DOHH2 (cell line): ENCODE data around the gene LPAR1.

Experiments used
- H3F3A ChIP-seq: fragments of 200-600 bp; sonication (generic), shearing (Covaris generic); 2 replicates; pipeline ENCODE4 v1.6.0; 2016; ENCODE audit warnings: antibody characterized with exemption, mild to moderate bottlenecking; ENCODE audit not compliant: control insufficient read depth, insufficient read depth
- H3K27ac ChIP-seq: fragments of 200-600 bp; sonication (generic); 2 replicates; pipeline ENCODE4 v1.5.1; 2014; ENCODE audit warnings: low read depth, mild to moderate bottlenecking, low read length, moderate library complexity
- H3K27me3 ChIP-seq: fragments of 200-600 bp; sonication (generic); 2 replicates; pipeline ENCODE4 v1.6.1; 2014; ENCODE audit warnings: mild to moderate bottlenecking, low read length, mixed read lengths; ENCODE audit not compliant: control insufficient read depth
- H3K36me3 ChIP-seq: fragments of 200-600 bp; sonication (generic); 2 replicates; pipeline ENCODE4 v1.6.1; 2014; ENCODE audit warnings: mild to moderate bottlenecking, low read length, moderate library complexity, mixed read lengths; ENCODE audit not compliant: control insufficient read depth
- H3K4me1 ChIP-seq: fragments of 200-600 bp; sonication (generic); 2 replicates; pipeline ENCODE4 v1.6.1; 2014; ENCODE audit warnings: mild to moderate bottlenecking, low read length, mixed read lengths; ENCODE audit not compliant: control insufficient read depth
- H3K4me2 ChIP-seq: fragments of 200-600 bp; sonication (generic); 2 replicates; pipeline ENCODE4 v1.6.0; 2014; ENCODE audit warnings: mild to moderate bottlenecking, low read length, moderate library complexity
- H3K4me3 ChIP-seq: fragments of 200-600 bp; sonication (generic); 2 replicates; pipeline ENCODE4 v1.5.1; 2014; ENCODE audit warnings: mild to moderate bottlenecking, low read length, mixed read lengths
- H3K79me2 ChIP-seq: fragments of 200-600 bp; sonication (generic); 2 replicates; pipeline ENCODE4 v1.6.1; 2014; ENCODE audit warnings: mild to moderate bottlenecking, low read length, mixed read lengths; ENCODE audit not compliant: control insufficient read depth
- H3K9me2 ChIP-seq: fragments of 200-600 bp; sonication (generic); replicated peaks from 2 replicates; pipeline ENCODE4 v1.6.1; 2014; ENCODE audit warnings: mild to moderate bottlenecking, low read length, mixed read lengths; ENCODE audit not compliant: control insufficient read depth
- H3K9me3 ChIP-seq: fragments of 200-600 bp; sonication (generic); 2 replicates; pipeline ENCODE4 v1.6.1; 2014; ENCODE audit warnings: antibody characterized with exemption, low read length, mixed read lengths; ENCODE audit not compliant: control insufficient read depth, insufficient read depth
- H4K20me1 ChIP-seq: fragments of 200-600 bp; sonication (generic); 2 replicates; pipeline ENCODE4 v1.6.0; 2014; ENCODE audit warnings: low read depth, mild to moderate bottlenecking, antibody characterized with exemption, low read length, moderate library complexity; ENCODE audit not compliant: control insufficient read depth, insufficient read depth
- CTCF ChIP-seq: fragments of 200-600 bp; sonication (generic); IDR thresholded peaks from one replicate; pipeline ENCODE4 v1.5.1; 2014; ENCODE audit warnings: antibody characterized with exemption, mild to moderate bottlenecking, low read depth, low read length; ENCODE audit not compliant: poor library complexity, severe bottlenecking
- EZH2phosphoT487 ChIP-seq: fragments of 200-600 bp; sonication (generic); IDR thresholded peaks from 2 replicates; pipeline ENCODE4 v1.6.1; 2017; ENCODE audit warnings: borderline replicate concordance, mild to moderate bottlenecking, antibody characterized with exemption, low read length, moderate library complexity, mixed read lengths

The LPAR1 gene

DNA sequence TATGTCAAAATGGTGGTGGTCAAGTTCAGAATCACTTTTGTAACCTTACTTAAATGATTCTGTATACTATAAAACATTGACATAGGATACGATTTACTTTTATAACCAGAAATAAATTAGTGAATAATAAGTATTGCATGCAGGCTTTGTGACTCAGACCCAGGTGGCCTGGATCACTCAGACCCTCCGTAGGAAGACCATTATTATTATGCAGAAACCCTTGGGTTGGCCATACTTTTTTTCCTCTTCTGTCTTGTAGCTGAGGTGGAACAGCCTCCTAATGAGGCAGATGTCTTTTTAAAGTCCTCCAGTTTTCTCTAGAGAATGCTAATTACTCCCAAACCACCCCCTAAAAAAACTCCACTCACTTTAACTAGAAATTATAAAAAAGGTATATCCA lies 121.9 kb downstream of the LPAR1 start:
- Histone ChIP-seq H4K20me1 (no peaks in the 10 kb centered on the region), H3K27ac (no peak overlapping the region), H3K4me2 (no peak overlapping the region), H3K27me3 (no peaks in the 10 kb centered on the region), H3K9me3 (no peaks in the 10 kb centered on the region), H3K9me2 (no peaks in the 10 kb centered on the region), H3K36me3 (no peaks in the 10 kb centered on the region), H3K79me2 (no peaks in the 10 kb centered on the region), H3K4me3 (no peak overlapping the region), H3K4me1 (no peaks in the 10 kb centered on the region), H3F3A (no peaks in the 10 kb centered on the region)
- TF ChIP-seq CTCF (no peak), EZH2phosphoT487 (no peak)

- no peak for TF ChIP-seq EZH2phosphoT487
- TF ChIP-seq CTCF = no peak
- Histone ChIP-seq H3K4me3 (no peak overlapping the region), H3K9me2 (no peaks in the 10 kb centered on the region), H4K20me1 (no peaks in the 10 kb centered on the region), H3K36me3 (no peaks in the 10 kb centered on the region), H3K27me3 (no peaks in the 10 kb centered on the region), H3F3A (no peaks in the 10 kb centered on the region), H3K27ac (no peak overlapping the region), H3K9me3 (peaks cover 5% of the 10 kb centered on the region; the same call in 1 of the 2 replicates), H3K4me1 (no peaks in the 10 kb centered on the region), H3K4me2 (no peak overlapping the region), H3K79me2 (no peaks in the 10 kb centered on the region)
These were observed 125.6 kb downstream of the LPAR1 start for GRCh38 chr9:110912419-110913291.

GRCh38 chr9:110911659-110912418 lies 126.4 kb downstream of the LPAR1 start:
- Histone ChIP-seq H3K4me3 (no peak overlapping the region), H4K20me1 (no peaks in the 10 kb centered on the region), H3K9me2 (no peaks in the 10 kb centered on the region), H3K36me3 (no peaks in the 10 kb centered on the region), H3K27me3 (no peaks in the 10 kb centered on the region), H3F3A (no peaks in the 10 kb centered on the region), H3K27ac (no peak overlapping the region), H3K79me2 (no peaks in the 10 kb centered on the region), H3K4me2 (no peak overlapping the region), H3K4me1 (no peaks in the 10 kb centered on the region), H3K9me3 (peaks cover 5% of the 10 kb centered on the region; the same call in 1 of the 2 replicates)
- TF ChIP-seq EZH2phosphoT487 (no peak), CTCF (no peak)
